Body of pancreas (tissue), 4 donors: ENCODE measurements around the gene MATN4. TPM values are rescaled to one million over a fixed set of nuclear protein-coding genes. Genes with fewer than 3 reads are reported as not detected.

Experiments
- ATAC-seq: fragments of 150-250 bp; one replicate; pipeline ENCODE4 v1.9.1; 2016
- DNase-seq, 4 donors: peaks; one replicate each; pipeline ENCODE4 v3.0.0-alpha.2; 2019
- H3K27ac ChIP-seq, 4 donors: fragments of 200-600 bp; sonication (generic); 1 replicate in 3 of 4; 2 replicates in 1 of 4; pipeline versions ENCODE4 v1.5.1 to v1.6.1; 2016 to 2019; ENCODE audit warnings: mild to moderate bottlenecking in 1 of 4, mixed read lengths in 1 of 4, moderate library complexity in 1 of 4
- H3K27me3 ChIP-seq, 2 donors: fragments of 200-600 bp; sonication (generic); one replicate each; pipeline ENCODE4 v1.6.0; 2016; ENCODE audit warnings: mild to moderate bottlenecking in 1 of 2
- H3K36me3 ChIP-seq, 2 donors: fragments of 200-600 bp; sonication (generic); replicated peaks in 1 of 2; 2 replicates each; pipeline ENCODE4 v1.5.1; 2016; ENCODE audit warnings: low read depth in 2 of 2; ENCODE audit not compliant: insufficient read depth in 1 of 2
- H3K4me1 ChIP-seq: fragments of 200-600 bp; sonication (generic); one replicate; pipeline ENCODE4 v1.6.0; 2016
- H3K4me3 ChIP-seq, 2 donors: fragments of 200-600 bp; sonication (generic); 1 replicate in 1 of 2; 2 replicates in 1 of 2; pipeline ENCODE4 v1.5.1; 2016 to 2019
- H3K9me3 ChIP-seq, 3 donors: fragments of 200-600 bp; sonication (generic); 1 replicate in 2 of 3; 2 replicates in 1 of 3; pipeline ENCODE4 v1.5.1; 2016
- CTCF ChIP-seq, 7 experiments: fragments of 450-650 bp in 4 of 7; fragments of 200-600 bp in 3 of 7; sonication (generic) in 3 of 7; IDR thresholded peaks; one replicate each; pipeline ENCODE4 v1.5.1; 2016 to 2019; ENCODE audit warnings: antibody characterized with exemption in 7 of 7
- POLR2A ChIP-seq, 3 donors: fragments of 450-650 bp; IDR thresholded peaks; one replicate each; pipeline ENCODE4 v1.6.1; 2016; ENCODE audit warnings: antibody characterized with exemption in 3 of 3, mild to moderate bottlenecking in 2 of 3
- WGBS, 2 donors: methylation state at CpG; one replicate each; pipeline ENCODE4 v1.1.5; 2017; 5-methylcytosine and 5-hydroxymethylcytosine counted together
- intact Hi-C: fragments of 100-400 bp; cut with DNase I; formaldehyde crosslinking; loops from one replicate; pipeline ENCODE4 v1.15.1; 2023
- total RNA-seq, 2 donors: library from RNA; depleted of rRNA; stranded (reverse); fragments of >200 nt; gene quantifications; one replicate each; pipeline ENCODE4 v1.1.0, GENCODE V29; 2016

The MATN4 gene
- total RNA-seq, 2 donors from 2014 or later, result 4.9 to 5.3 TPM

DNA sequence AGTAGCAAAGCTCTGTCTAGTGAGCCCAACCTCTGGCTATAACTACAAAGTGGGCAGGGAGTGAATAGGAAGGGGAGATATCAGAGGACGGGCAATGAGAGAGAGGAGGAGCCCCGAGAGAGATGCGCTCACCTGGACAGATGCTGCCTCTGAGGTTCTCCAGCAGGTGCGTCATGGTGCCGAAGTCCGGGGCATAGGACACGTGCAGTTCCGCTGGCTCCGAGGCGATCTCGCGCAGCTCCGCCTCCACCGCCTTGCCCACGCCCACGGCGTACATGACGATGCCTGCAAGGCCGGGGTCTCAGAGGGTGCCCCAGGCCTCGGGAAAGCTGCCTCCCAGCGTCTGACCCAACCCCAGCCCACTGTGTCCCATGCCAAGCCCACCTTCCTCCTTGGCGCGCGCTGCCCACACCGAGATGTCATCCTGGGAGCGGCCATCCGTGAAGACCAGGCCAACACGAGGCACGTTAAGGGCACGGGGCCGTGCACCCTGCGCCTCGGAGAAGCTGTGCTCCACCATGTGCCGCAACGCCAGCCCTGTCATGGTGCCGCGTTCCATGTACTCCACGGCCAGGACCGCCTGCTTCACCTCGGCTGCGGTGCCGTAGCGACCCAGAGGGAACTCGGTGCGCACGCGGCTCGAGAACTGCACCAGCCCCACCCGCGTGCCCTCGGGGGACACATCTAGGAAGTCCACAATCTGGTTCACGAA is 10.2 kb downstream of the MATN4 start:
- ATAC-seq, result no peak
- no peak for DNase-seq
- no peaks in the 10 kb centered on the region for H3K27me3 ChIP-seq
- no peak overlapping the region for H3K4me3 ChIP-seq
- H3K9me3 ChIP-seq, result no peaks in the 10 kb centered on the region
- H3K27ac ChIP-seq, result no peak overlapping the region
- intact Hi-C loops, result no loop called here
- TF ChIP-seq POLR2A (IDR thresholded peaks at IDR 0.05), result no peak
- no peak for TF ChIP-seq CTCF (IDR thresholded peaks at IDR 0.05)
- WGBS, 2 donors, result 90 to 96% methylated on average over 11 to 50 of the region's 52 CpGs
- H3K36me3 ChIP-seq, result no peaks in the 10 kb centered on the region
- peaks cover 13% of the 10 kb centered on the region for H3K4me1 ChIP-seq

- DNase-seq (no peak), ATAC-seq (no peak)
- TF ChIP-seq CTCF (IDR thresholded peaks at IDR 0.05), result no peak
- Histone ChIP-seq H3K4me1 (peaks cover 16% of the 10 kb centered on the region), H3K9me3 (no peaks in the 10 kb centered on the region), H3K27me3 (no peaks in the 10 kb centered on the region), H3K36me3 (no peaks in the 10 kb centered on the region), H3K4me3 (no peak overlapping the region), H3K27ac (no peak overlapping the region)
- 93 to 100% methylated on average over 1 of the region's 1 CpG for WGBS, 2 donors
- intact Hi-C loops, result no loop called here
Measured at GRCh38 chr20:45294659-45295058, 13.4 kb downstream of the MATN4 start.

- H3K27ac ChIP-seq, result peak overlapping the region in 1 of 4 donors; percentile 76
- no peaks in the 10 kb centered on the region for H3K36me3 ChIP-seq
- WGBS, 2 donors, result 30 to 42% methylated on average over 5 of the region's 5 CpGs
- peaks cover 16% of the 10 kb centered on the region for H3K4me1 ChIP-seq
- TF ChIP-seq POLR2A (IDR thresholded peaks at IDR 0.05), result no peak
- no peak for TF ChIP-seq CTCF (IDR thresholded peaks at IDR 0.05)
- intact Hi-C loops, result no loop called here
- ATAC-seq, result no peak
- DNase-seq, result no peak
- H3K4me3 ChIP-seq, result no peak overlapping the region
- no peaks in the 10 kb centered on the region for H3K27me3 ChIP-seq
- no peaks in the 10 kb centered on the region for H3K9me3 ChIP-seq
Measured at GRCh38 chr20:45294003-45294368, 14.1 kb downstream of the MATN4 start.

GRCh38 chr20:45293041-45294002 is 14.8 kb downstream of the MATN4 start:
- Histone ChIP-seq H3K36me3 (no peaks in the 10 kb centered on the region), H3K4me3 (peak overlapping the region; percentile 16 to 35), H3K27me3 (no peaks in the 10 kb centered on the region), H3K27ac (peak overlapping the region in 3 of 4 donors; percentile 41 to 76 (median 68)), H3K4me1 (peaks cover 16% of the 10 kb centered on the region), H3K9me3 (no peaks in the 10 kb centered on the region)
- intact Hi-C loops, result no loop called here
- WGBS, 2 donors, result 8 to 11% methylated on average over 39 to 77 of the region's 79 CpGs
- peak; percentile 53 to 73 (median 68) for TF ChIP-seq POLR2A (IDR thresholded peaks at IDR 0.05)
- TF ChIP-seq CTCF (IDR thresholded peaks at IDR 0.05), result peak; percentile 89 to 98 (median 92)
- ATAC-seq, result peak; percentile 89
- DNase-seq, result peak; percentile 87 to 90 (median 88)
